GM04504 (cell line): Measurements from ENCODE around the gene PLXDC1.
A peak's percentile ranks its signal among the peaks of the same experiment; 100 is the strongest.
"Not testable (repeated sequence)": the region's sequence is repeated elsewhere in the genome, so short reads cannot be mapped to it uniquely, and the experiment has no call there.

ENCODE experiments used
- DNase-seq: peaks from one replicate; pipeline ENCODE4 v3.0.0-alpha.2; 2012; ENCODE audit warnings: low read depth

The PLXDC1 gene

DNA sequence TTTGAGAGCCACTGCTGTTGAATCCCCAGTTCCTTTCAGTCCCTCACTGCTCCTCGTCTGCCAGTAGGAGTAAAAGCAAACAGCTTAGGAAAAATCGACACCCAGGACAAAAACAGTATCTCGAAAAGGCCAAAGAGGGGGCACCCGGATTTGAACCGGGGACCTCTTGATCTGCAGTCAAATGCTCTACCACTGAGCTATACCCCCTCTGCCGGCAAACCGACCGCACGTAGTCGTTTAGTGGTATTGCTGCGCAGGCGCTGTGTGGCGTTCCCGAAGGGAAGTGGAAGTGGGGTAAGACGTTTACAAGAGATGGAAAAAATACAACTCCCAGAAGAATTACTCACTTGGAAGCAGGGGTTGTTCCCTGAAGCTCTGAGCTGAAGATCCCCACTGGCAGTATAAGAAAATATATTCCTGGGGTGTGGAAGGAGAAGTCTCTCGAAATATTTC is 2.2 kb upstream of the PLXDC1 start:
- DNase-seq, result peak; percentile 65

DNA sequence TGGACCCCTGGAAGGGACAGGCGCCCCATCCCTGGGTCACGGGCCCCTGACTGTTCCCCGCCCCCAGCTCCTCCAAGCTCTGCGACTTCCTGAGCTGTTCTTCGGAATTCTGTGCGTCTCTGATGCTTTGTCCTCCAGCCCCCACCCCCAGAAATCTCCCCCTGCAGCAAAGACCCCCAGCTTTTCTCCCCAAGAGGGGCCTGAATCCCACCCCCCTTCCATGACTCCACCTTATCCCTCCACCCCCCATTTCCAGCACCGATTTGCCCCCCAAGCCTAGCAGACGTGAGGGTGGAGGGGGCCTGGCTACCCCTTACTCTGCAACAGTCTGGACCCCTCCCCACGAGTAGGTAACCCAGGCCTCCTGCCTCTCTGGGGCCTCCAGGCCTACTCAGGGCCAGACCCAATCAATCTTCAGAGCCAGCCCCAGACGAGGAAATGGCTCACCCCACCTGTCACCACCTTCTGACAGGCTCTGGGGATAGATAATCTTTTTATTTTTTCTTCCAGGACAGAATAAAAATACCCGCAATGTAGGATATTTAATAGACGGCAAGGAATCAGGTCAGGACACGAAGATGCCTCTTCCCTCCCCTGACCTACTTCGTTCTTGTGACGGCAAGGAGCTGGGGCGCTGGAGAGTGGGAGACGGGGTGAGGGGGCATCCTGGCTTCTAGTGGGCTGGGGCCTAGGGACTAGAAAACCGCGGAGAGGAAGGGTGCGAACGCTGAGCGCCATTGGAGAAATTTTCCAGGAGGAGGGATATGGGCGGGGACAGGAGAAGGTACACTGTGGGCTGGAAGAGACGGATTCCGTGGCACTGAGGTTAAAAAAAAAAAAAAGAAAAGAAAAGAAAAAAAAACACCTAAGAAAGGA is 744 bp upstream of the PLXDC1 start:
- no peak for DNase-seq

DNA sequence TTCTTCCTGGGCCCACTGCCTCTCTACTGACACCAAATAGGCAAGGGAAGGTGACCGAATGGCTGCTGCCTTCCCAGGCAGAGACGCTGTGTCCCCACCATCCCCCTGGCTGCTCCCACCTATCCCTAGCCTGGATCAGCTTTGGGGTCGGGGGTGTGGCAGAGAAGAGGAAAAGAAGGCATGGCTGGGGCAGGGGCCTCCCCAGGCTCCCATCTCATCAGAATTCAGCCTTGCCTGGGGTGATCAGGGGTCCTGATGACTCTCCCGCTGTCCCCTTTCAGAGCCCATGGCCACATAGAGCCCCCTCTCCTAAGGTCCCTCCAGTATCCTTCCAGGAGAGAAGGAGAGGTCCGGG is 665 bp downstream of the PLXDC1 start:
- no peak for DNase-seq

DNA sequence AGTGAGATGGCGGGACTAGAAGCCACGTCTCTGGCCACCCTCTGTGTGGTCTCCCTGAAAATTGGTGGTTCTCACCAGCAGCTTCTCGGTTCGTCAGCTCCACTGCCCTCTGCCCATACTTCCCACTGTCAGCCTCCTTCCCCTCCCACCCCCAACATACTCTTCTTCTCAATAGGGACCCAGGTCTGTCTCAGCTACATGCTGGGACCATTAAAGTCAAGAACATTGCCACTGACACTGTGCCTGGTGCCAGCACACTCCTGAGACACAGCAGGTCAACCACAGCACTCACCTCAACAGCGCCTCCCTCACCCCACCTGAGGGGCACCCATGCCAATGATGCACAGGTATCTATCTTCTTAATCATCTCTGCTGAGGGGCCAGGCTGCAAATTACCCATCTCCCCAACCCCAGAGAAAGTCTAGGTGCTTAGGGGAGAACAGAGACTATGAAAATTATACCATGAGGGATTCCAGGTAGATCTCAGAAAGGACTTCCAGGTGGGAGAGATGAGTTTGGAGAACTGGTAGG is 1.3 kb downstream of the PLXDC1 start:
- DNase-seq, result no peak

DNA sequence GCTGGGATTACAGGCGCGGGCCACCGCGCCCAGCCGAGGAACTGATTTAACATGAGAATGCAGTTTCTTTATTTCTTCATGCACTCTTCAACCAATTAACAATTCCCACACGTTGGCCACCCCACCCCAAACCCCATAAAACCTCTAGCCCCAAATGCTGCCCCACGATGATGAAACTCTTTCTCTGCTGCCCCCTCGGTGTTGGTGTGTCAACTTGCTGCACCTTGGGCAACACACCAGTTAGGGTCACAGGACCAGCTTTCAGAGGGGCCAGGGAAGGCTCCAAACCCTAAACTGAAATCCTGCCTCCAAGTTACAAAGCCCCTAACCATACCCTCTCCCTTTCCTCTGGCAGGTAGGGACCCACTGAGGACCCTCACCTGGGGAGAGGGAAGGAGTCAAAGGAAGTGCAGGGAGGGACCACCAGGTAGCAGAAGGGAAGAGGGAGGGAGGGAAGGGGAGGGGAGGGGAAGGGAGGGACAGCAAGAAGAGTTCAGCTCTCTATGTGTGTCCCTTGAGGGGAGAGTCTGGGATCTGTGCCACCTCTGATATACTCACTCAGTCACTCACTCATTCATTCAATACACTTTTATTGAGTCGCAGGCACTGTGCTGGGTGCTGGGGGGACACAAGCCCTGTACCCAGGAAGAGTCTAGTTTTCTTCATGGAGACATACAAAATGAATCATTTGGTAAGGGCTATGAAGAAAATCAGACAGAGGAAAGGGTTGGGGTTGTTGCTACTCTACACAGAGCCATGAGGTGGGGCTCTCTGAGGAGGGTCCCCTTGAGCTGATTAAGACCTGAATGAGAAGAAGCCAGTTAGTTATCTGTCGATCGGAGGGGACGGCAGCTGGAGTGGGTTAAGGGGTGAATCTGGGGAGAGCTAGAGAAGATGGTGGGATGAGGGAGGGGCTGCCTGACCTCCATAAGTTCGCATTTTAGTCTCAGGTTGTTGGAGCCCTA is 3.9 kb downstream of the PLXDC1 start:
- DNase-seq, result no peak

DNA sequence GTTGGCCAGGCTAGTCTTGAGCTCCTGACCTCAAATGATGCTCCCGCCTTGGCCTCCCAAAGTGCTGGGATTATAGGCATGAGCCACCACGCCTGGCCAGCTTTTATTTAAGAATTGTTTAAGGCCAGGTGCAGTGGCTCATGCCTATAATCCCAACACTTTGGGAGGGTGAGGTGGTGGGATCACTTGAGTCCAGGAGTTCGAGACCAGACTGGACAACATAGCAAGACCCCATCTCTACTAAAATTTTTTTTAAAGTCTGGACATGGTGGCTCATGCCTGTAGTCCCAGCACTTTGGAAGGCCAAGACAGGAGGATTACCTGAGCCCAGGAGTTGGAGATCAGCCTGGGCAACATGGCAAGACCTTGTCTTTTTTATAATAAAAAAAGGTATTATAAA is 5.2 kb downstream of the PLXDC1 start:
- no peak for DNase-seq

DNA sequence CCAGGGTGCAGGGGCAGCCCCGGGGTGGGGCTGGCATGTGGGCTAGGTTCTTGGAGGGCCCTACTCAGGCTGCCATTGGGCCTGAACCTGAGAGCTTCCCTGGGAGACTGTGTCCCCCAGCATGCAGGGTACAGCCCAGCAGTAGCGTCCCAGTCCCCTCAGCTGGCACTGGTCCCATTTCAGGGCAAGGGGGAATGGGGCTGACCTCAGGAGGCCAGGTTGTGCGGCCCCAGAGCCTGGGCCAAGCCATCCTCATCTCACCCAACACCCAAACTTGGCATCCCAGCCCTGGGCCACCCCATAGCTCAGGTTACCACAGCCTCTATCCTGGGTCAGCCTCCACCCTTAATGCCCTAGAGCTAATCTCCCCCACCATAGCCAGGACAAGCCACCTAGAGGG is 6.3 kb downstream of the PLXDC1 start:
- no peak for DNase-seq

DNA sequence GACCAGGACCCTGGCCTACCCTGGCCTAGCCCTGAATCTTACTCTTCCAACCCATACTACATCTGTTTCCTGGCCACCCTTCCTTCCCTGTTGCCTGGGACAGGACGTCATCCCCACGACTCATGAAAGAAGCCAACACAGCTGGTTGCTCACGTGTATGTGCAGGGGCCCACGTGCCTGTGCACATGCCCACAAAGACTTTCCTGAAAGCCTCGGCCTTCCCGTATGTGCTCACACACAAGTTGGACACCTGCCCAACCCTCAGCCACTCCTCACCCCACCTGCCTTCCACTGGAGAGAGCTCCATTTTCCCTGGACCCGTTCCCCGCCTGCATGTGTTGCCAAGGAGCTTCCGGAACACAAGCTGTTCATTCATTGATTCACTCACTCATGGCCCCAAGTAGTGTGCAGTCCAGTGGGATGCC is 7.0 kb downstream of the PLXDC1 start:
- DNase-seq, result peak; percentile 53

DNA sequence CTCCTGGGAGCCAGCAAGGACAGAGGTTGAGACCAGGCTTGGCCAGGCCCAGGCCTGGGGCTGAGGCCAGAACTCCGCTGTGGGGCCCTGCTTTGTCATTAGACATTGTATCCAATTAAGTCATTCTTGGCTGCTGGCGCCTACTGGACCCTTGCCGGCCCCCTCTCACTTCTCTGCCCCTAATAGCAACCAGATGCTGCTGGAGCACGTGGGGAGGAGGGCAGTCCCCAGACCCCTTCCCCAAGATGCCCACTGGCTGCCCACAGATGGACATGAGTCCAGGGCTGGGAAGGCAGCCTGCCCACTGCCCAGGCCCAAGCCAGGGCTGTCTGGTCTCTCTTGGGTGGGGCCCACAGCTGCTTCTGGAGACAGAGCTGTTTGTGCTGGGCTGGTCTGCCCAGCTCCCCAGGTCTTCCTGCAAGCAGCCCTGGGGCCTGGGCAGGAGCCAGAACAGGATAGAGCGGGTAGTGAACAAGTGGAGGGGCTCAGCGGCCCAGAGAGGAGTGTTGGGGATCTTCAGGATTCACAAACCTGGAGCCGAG is 7.8 kb downstream of the PLXDC1 start:
- DNase-seq, result no peak

DNA sequence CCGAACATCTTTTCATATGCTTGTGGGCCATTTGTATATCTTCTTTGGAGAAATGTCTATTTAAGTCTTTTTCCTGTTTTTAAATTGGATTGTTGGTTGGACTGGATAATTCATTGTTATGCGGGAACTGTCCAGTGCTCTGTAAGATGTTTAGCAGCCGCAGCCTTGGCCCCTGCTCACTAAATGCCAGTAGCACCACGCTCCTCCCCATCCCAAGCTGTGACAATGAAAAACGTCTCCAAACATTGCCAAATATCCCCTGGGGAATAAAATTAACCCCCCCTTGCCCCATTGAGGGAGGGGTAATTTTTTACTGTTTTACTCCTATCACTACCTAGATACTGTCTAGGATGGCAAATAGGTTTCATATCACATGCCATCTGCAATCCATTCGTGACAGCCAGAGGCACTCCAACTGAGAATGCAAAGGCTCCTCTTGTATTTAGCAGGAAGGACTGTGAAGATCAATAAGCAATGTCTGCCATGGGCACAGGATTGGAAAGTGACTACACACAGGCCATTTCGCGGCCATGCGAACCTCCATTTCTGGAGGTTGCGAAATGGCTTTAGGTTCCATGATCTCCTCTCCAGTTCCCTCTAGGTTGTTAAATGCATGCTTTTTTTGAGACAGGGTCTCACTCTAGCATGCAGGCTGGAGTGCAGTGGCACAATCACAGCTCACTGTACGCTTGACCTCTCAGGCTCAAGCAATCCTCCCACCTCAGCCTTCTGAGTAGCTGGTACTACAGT is 9.3 kb downstream of the PLXDC1 start:
- DNase-seq, result no peak

DNA sequence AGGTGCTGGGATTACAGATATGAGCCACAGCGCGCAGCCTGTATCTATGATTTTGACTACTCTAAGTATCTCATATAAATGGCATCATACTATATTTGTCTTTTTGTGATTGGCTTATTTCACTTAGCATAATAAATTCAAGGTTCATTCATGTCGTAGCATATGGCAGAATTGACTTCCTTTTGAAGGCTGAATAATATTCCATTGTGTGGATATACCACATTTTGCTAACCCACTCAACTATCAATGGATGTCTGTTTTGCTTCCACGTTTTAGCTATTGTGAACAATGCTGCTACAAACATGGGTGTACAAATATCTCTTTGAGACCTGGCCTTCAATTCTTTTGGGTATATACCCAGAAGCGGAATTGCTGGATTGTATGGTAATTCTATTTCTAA is 10.1 kb downstream of the PLXDC1 start:
- DNase-seq, result no peak

DNA sequence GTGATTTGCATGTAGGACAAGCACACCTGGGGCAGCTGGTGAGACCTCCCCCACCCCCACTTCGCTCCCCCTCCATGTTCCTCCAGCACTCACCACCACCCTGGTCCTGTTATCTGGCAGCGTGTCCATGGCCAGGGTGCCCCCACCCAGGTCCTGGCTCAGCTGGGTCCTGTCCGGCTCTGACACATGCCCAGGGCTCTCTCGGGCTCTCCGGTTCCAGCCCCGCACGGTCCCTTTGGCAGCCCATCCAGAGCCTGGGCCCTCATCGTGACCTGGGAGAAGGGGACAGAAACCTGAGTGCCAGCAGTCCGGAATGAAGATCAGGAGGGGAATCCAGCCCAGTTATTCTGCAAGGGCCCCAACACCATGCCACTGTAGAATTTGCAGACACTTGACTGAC is 11.9 kb downstream of the PLXDC1 start:
- DNase-seq, result no peak

DNA sequence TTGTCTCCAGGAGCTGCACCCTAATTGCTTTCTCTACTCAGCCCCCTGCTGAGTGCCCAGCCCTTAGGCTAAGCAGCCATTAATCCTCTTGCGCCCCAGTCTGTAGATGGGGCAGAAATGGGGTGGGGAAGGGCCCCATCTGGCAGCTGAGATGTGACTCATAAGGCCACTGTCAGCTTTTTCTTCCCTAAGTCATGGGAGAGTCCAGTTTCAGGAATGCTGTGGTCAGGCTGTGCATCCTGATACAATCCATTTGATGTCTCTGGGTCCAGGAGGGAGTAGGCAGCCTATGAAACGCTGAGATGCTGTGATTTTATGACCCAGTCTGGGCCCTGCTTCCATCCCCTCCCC is 12.3 kb downstream of the PLXDC1 start:
- DNase-seq, result peak; percentile 85

DNA sequence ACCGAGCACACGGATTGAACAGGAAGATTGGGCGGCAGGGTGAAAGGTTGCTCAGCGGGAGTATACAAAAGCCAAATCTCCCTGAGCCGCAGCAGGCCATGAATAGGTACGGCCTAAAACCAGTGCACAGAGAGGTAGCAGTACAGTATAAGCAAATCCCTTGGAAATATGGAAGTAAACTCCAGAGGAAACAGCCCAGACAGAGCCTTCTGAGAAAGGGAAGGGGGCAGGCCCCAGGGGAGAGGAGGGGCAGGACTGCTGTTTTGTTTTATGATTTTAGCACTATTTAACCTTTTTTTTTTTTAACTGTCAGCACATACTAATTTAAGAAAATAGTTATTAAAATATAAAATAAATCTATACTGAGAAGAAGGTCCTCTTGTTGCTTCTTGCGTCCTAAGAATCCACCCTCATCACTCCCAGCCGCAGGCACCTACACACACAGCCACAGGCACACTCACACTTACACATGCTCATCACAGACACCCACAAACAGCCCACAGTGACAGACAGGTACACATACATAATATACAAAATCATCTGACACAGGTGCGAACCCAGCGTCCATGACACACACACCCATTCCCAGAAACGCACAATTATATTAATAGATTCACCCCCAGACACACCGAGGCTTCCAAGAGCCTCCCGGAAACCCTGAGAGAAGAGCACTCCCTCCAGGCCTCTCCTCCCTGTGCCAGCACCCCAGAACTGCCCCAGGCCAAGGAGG is 12.8 kb downstream of the PLXDC1 start:
- DNase-seq, result no peak

DNA sequence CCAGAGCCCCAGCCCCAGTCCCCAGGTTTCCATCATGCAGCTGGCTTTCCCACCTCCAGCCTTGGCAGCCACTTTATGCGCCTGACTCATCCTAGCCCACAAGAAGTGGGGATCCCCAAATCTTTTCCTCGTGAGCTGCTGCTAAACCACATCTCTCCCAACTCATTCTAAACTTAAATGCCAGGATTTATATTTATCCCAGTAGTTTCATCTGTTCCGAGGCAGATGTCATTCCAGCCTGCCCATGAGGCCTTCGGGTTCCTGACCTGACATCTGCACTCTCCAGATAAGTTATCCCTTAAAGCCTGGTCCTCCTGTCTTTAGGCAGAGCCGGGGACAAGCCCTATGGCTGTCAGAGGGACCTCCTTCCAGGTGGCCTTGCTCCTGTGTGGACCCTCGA is 16.6 kb downstream of the PLXDC1 start:
- no peak for DNase-seq

DNA sequence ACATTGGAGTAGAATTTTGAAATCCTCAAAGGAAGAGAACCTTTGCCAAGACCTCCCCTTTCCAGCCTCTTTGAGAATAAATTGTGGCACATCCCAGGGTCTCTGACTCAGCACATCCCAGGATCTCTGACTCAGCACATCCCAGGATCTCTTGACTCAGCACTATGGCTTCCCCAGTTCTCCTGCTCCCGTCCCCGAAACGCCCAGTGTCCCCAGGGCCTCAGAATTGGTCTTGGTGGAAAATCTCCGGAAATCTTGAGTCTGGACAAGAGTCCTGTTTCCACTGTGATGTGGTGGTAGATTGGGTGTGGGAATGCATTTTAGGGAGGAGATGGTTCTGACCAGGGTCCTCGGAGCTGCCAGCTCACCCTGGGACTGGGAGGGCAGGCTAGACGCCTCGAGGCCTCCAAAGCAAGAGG is 19.2 kb downstream of the PLXDC1 start:
- peak; percentile 78 for DNase-seq

DNA sequence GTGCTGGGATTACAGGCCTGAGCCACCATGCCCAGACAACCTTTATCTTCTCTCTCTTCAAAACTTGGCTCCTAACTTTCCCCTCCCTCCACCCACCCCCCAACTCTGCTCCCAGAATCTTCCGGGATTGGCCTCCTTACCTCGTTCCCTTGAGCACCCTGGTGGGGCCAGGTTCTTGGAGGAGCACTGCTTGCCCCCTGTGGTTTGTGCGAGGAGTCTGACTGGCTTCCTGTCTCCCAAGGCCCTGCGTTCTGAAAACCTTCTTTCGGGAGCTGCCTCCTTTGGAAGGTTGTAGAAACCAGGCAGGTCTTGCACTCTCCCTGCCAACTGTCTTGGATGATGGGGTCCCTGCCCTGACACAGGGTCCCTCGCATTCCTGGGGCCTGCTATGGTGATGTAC is 19.8 kb downstream of the PLXDC1 start:
- DNase-seq, result no peak

DNA sequence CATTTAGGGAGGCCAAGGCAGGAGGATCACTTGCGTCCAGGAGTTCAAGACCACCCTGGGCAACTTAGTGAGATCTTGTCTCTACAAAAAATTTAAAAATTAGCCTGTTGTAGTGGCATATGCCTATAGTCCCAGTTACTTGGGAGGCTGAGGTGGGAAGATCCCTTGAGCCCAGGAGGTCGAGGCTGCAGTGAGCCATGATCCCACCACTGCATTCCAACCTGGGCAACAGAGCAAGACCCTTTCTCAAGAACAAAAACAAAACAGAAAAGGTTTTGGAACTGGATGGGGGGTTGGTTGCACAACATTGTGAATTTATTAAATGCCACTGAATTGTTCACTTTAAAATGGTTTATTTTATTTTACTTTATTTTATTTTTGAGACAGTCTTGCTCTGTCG is 21.2 kb downstream of the PLXDC1 start:
- no peak for DNase-seq

DNA sequence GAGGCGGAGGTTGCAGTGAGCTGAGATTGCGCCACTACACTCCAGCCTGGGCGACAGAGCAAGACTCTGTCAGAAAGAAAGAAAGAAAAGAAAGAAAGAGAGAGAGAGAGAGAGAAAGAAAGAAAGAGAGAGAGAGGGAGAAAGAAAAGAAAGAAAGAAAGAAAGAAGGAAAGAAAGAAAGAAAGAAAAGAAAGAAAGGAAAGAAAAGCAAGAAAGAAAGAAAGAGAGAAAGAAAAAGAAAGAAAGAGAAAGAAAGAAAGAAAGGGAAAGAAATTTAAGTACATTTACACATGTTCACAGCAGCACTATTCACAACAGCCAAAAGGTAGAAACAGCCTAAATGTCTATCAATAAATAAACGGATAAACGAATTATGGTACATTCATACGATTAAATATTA is 21.9 kb downstream of the PLXDC1 start:
- not testable (repeated sequence) for DNase-seq

DNA sequence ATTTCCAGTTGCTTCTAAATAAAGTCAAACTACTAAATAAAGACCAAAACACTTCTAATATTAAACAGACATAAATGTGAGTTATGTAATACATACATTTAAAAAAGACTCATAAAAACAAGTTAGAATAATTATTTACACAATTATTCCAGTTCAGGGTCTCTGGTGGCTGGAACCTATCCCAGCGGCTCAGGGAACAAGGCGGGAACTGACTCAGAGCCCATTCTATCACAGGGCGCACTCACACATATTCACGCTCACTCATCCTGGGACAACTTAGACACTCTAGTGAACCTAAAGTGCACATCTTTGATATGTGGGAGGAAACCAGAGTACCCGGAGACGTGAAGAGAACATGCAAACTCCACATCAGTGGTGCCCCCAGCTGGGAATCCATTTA is 25.0 kb downstream of the PLXDC1 start:
- no peak for DNase-seq
